Trophoblast cell (in vitro differentiated cells and primary cell): ENCODE measurements around the gene SLC6A5.

ENCODE experiments used
- DNase-seq, 2 donors: peaks; one replicate each; pipeline ENCODE4 v3.0.0-alpha.2; 2016
- H2AFZ ChIP-seq: 2 replicates; pipeline ENCODE4 v1.6.1; 2013; ENCODE audit warnings: low read length, moderate library complexity, mild to moderate bottlenecking; ENCODE audit not compliant: insufficient read depth, poor library complexity
- H2AK5ac ChIP-seq: 2 replicates; pipeline ENCODE4 v1.6.1; 2013; ENCODE audit warnings: mild to moderate bottlenecking, low read length
- H2BK120ac ChIP-seq: 2 replicates; pipeline ENCODE4 v1.6.1; 2013; ENCODE audit warnings: low read length, mild to moderate bottlenecking, moderate library complexity; ENCODE audit not compliant: insufficient read depth, poor library complexity
- H2BK12ac ChIP-seq: 2 replicates; pipeline ENCODE4 v1.6.1; 2013; ENCODE audit warnings: mild to moderate bottlenecking, low read length, moderate library complexity
- H2BK5ac ChIP-seq: 2 replicates; pipeline ENCODE4 v1.6.1; 2013; ENCODE audit warnings: low read length, low read depth, moderate library complexity, mild to moderate bottlenecking; ENCODE audit not compliant: poor library complexity
- H3K14ac ChIP-seq: 2 replicates; pipeline ENCODE4 v1.6.1; 2013; ENCODE audit warnings: mild to moderate bottlenecking, low read length
- H3K18ac ChIP-seq: 2 replicates; pipeline ENCODE4 v1.6.1; 2013; ENCODE audit warnings: mild to moderate bottlenecking, low read length
- H3K23ac ChIP-seq: 2 replicates; pipeline ENCODE4 v1.6.1; 2013; ENCODE audit warnings: low read length
- H3K27ac ChIP-seq: 2 replicates; pipeline ENCODE4 v1.5.1; 2013; ENCODE audit warnings: low read depth, mild to moderate bottlenecking, inconsistent platforms, low read length, moderate library complexity
- H3K27me3 ChIP-seq: 2 replicates; pipeline ENCODE4 v1.6.1; 2013; ENCODE audit warnings: inconsistent platforms, mild to moderate bottlenecking, low read length, moderate library complexity; ENCODE audit not compliant: insufficient read depth
- H3K36me3 ChIP-seq, 2 experiments: 1 replicate in 1 of 2; 2 replicates in 1 of 2; pipeline ENCODE4 v1.6.1; 2013; ENCODE audit warnings: low read length in 2 of 2, mild to moderate bottlenecking in 2 of 2, moderate library complexity in 1 of 2; ENCODE audit not compliant: insufficient read depth in 2 of 2, control insufficient read depth in 1 of 2
- H3K4ac ChIP-seq: 2 replicates; pipeline ENCODE4 v1.6.1; 2013; ENCODE audit warnings: low read depth, mild to moderate bottlenecking, low read length, moderate library complexity
- H3K4me1 ChIP-seq, 2 experiments: 1 replicate in 1 of 2; 2 replicates in 1 of 2; pipeline ENCODE4 v1.6.1; 2013; ENCODE audit warnings: low read length in 2 of 2, mild to moderate bottlenecking in 2 of 2, moderate library complexity in 1 of 2; ENCODE audit not compliant: insufficient read depth in 2 of 2, control insufficient read depth in 1 of 2
- H3K4me2 ChIP-seq: 2 replicates; pipeline ENCODE4 v1.6.1; 2013; ENCODE audit warnings: inconsistent platforms, mild to moderate bottlenecking, low read length, moderate library complexity
- H3K4me3 ChIP-seq: 2 replicates; pipeline ENCODE4 v1.5.1; 2013; ENCODE audit warnings: mild to moderate bottlenecking, low read depth, low read length, inconsistent platforms
- H3K79me1 ChIP-seq: one replicate; pipeline ENCODE4 v1.6.1; 2013; ENCODE audit warnings: low read length
- H3K79me2 ChIP-seq: 2 replicates; pipeline ENCODE4 v1.6.1; 2013; ENCODE audit warnings: low read length, mild to moderate bottlenecking; ENCODE audit not compliant: control insufficient read depth, insufficient read depth, poor library complexity
- H3K9ac ChIP-seq: 2 replicates; pipeline ENCODE4 v1.6.1; 2013; ENCODE audit warnings: mild to moderate bottlenecking, low read length
- H3K9me3 ChIP-seq: 2 replicates; pipeline ENCODE4 v1.6.1; 2013; ENCODE audit warnings: low read depth, mild to moderate bottlenecking, control low read depth, inconsistent platforms, low read length; ENCODE audit not compliant: insufficient read depth
- H4K12ac ChIP-seq: 2 replicates; pipeline ENCODE4 v1.6.1; 2013; ENCODE audit warnings: low read depth, mild to moderate bottlenecking, low read length, moderate library complexity
- H4K8ac ChIP-seq: 2 replicates; pipeline ENCODE4 v1.6.1; 2013; ENCODE audit warnings: low read depth, mild to moderate bottlenecking, low read length, moderate library complexity
- H4K91ac ChIP-seq: one replicate; pipeline ENCODE4 v1.6.1; 2013; ENCODE audit warnings: low read depth, mild to moderate bottlenecking, low read length, moderate library complexity
- WGBS: extraction: QIAGEN DNeasy Blood & Tissue Kit; methylation state at CpG from one replicate; pipeline ENCODE4 v1.1.7; 2013; ENCODE audit warnings: missing lambda C conversion rate; ENCODE audit not compliant: insufficient read length, insufficient coverage; ENCODE audit errors: extremely low coverage; 5-methylcytosine and 5-hydroxymethylcytosine counted together

The SLC6A5 gene

DNA sequence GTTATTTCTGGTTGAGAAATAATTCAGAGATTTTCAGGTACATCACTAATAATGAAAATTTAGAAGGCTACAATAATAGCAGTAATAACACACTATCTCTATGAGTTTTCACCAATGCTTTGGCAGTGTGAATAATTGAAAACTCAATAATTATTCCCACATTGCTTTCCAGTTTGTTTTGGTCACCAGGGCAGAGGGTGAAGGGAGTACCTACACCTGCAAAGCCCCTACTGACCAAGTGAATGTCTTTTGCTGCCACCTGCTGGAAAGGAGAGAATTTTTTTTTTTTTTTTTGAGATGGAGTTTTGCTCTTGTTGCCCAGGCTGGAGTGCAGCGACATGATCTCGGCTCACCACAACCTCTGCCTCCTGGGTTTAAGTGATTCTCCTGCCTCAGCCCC, 73.2 kb downstream of the SLC6A5 start:
- H3K79me2 ChIP-seq: no peaks in the 10 kb centered on the region
- H3K4me1 ChIP-seq: peaks cover 11% of the 10 kb centered on the region in 2 experiments
- H2AFZ ChIP-seq: no peak overlapping the region
- no peak overlapping the region for H4K8ac ChIP-seq
- H2BK5ac ChIP-seq: no peak overlapping the region
- no peak overlapping the region for H3K14ac ChIP-seq
- H3K27ac ChIP-seq: no peak overlapping the region
- H3K4ac ChIP-seq: no peak overlapping the region
- peaks cover 40% of the 10 kb centered on the region for H3K27me3 ChIP-seq
- H3K36me3 ChIP-seq: no peaks in the 10 kb centered on the region
- H2AK5ac ChIP-seq: no peak overlapping the region
- DNase-seq: peak in 1 of 2 donors; percentile 38
- H3K79me1 ChIP-seq: no peaks in the 10 kb centered on the region
- H2BK12ac ChIP-seq: no peak overlapping the region
- no peak overlapping the region for H2BK120ac ChIP-seq
- H4K91ac ChIP-seq: no peak overlapping the region
- no peak overlapping the region for H3K4me2 ChIP-seq
- no CpG with 5 or more reads among the region's 2 CpGs for WGBS
- no peak overlapping the region for H4K12ac ChIP-seq
- H3K4me3 ChIP-seq: no peak overlapping the region
- H3K9me3 ChIP-seq: no peaks in the 10 kb centered on the region
- H3K18ac ChIP-seq: no peak overlapping the region
- no peak overlapping the region for H3K9ac ChIP-seq
- no peak overlapping the region for H3K23ac ChIP-seq

GRCh38 chr11:20676658-20677057, 77.2 kb downstream of the SLC6A5 start:
- H3K4me2 ChIP-seq: no peak overlapping the region
- H4K91ac ChIP-seq: no peak overlapping the region
- no peaks in the 10 kb centered on the region for H3K79me2 ChIP-seq
- H2BK5ac ChIP-seq: no peak overlapping the region
- no peaks in the 10 kb centered on the region for H3K4me1 ChIP-seq
- no peak overlapping the region for H3K14ac ChIP-seq
- no peak overlapping the region for H3K18ac ChIP-seq
- no peak overlapping the region for H2AK5ac ChIP-seq
- H4K8ac ChIP-seq: no peak overlapping the region
- no CpG with 5 or more reads among the region's 2 CpGs for WGBS
- no peak overlapping the region for H3K4ac ChIP-seq
- peaks cover 4% of the 10 kb centered on the region for H3K27me3 ChIP-seq
- H3K23ac ChIP-seq: no peak overlapping the region
- no peak overlapping the region for H2BK120ac ChIP-seq
- H2BK12ac ChIP-seq: no peak overlapping the region
- H4K12ac ChIP-seq: no peak overlapping the region
- no peaks in the 10 kb centered on the region for H3K36me3 ChIP-seq
- no peak overlapping the region for H3K9ac ChIP-seq
- no peak overlapping the region for H3K27ac ChIP-seq
- H2AFZ ChIP-seq: no peak overlapping the region
- H3K9me3 ChIP-seq: no peaks in the 10 kb centered on the region
- H3K79me1 ChIP-seq: no peaks in the 10 kb centered on the region
- no peak for DNase-seq
- H3K4me3 ChIP-seq: no peak overlapping the region

DNA sequence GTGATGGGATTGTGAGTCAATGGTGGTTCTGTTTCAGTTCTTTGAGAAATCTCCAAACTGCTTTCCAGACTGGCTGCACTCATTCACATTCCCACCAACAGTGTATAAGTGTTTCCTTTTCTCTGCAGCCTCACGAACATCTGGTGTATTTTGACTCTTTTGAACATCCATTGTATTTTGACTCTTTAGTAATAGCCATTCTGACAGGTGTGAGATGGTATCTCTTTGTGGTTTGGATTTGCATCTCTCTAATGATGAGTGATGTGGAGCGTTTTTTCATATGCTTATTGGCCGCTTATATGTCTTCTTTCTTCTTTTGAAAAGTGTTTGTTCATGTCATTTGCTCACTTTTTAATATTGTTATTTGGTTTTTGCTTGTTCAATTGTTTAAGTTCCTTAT, 89.4 kb downstream of the SLC6A5 start:
- no peak overlapping the region for H3K14ac ChIP-seq
- H3K9me3 ChIP-seq: no peaks in the 10 kb centered on the region
- H3K27ac ChIP-seq: no peak overlapping the region
- no peak overlapping the region for H2BK12ac ChIP-seq
- H4K91ac ChIP-seq: no peak overlapping the region
- H3K9ac ChIP-seq: no peak overlapping the region
- H3K23ac ChIP-seq: no peak overlapping the region
- no peaks in the 10 kb centered on the region for H3K27me3 ChIP-seq
- no peak overlapping the region for H3K4me2 ChIP-seq
- H3K18ac ChIP-seq: no peak overlapping the region
- H2AFZ ChIP-seq: no peak overlapping the region
- DNase-seq: no peak
- no peak overlapping the region for H3K4me3 ChIP-seq
- H3K4ac ChIP-seq: no peak overlapping the region
- H2BK120ac ChIP-seq: no peak overlapping the region
- no CpG with 5 or more reads among the region's 3 CpGs for WGBS
- no peak overlapping the region for H4K12ac ChIP-seq
- H4K8ac ChIP-seq: no peak overlapping the region
- no peaks in the 10 kb centered on the region for H3K36me3 ChIP-seq
- H2BK5ac ChIP-seq: no peak overlapping the region
- H3K4me1 ChIP-seq: no peaks in the 10 kb centered on the region
- H3K79me2 ChIP-seq: no peaks in the 10 kb centered on the region
- no peaks in the 10 kb centered on the region for H3K79me1 ChIP-seq
- no peak overlapping the region for H2AK5ac ChIP-seq

DNA sequence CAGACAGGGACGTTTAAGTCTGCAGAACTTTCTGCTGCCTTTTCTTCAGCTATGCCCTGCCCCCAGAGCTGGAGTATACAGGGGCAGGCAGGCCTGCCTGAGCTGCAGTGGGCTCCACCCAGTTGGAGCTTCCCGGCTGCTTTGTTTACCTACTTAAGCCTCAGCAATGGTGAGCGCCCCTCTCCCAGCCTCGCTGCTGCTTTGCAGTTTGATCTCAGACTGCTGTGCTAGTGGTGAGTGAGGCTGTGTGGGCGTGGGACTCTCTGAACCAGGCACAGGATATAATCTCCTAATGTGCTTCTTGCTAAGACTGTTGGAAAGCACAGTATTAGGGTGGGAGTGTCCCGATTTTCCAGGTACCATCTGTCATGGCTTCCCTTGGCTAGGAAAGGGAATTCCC, 108.5 kb downstream of the SLC6A5 start:
- Histone ChIP-seq H3K4me3 (no peak overlapping the region), H3K9me3 (no peaks in the 10 kb centered on the region), H3K79me1 (no peaks in the 10 kb centered on the region), H3K36me3 (no peaks in the 10 kb centered on the region), H2BK12ac (no peak overlapping the region), H4K8ac (no peak overlapping the region), H3K4me1 (no peaks in the 10 kb centered on the region), H3K79me2 (no peaks in the 10 kb centered on the region), H2BK5ac (no peak overlapping the region), H3K27ac (no peak overlapping the region), H3K9ac (no peak overlapping the region), H4K12ac (no peak overlapping the region), H3K4ac (no peak overlapping the region), H3K27me3 (no peaks in the 10 kb centered on the region), H3K18ac (no peak overlapping the region), H3K14ac (no peak overlapping the region), H3K4me2 (no peak overlapping the region), H4K91ac (no peak overlapping the region), H3K23ac (no peak overlapping the region), H2BK120ac (no peak overlapping the region), H2AFZ (no peak overlapping the region), H2AK5ac (no peak overlapping the region)
- no CpG with 5 or more reads among the region's 6 CpGs for WGBS
- DNase-seq: no peak
